Measurements from ENCODE around the gene SEMA4A.
"Not testable (repeated sequence)": the region's sequence is repeated elsewhere in the genome, so short reads cannot be mapped to it uniquely, and the experiment has no call there.

Gene SEMA4A

DNA sequence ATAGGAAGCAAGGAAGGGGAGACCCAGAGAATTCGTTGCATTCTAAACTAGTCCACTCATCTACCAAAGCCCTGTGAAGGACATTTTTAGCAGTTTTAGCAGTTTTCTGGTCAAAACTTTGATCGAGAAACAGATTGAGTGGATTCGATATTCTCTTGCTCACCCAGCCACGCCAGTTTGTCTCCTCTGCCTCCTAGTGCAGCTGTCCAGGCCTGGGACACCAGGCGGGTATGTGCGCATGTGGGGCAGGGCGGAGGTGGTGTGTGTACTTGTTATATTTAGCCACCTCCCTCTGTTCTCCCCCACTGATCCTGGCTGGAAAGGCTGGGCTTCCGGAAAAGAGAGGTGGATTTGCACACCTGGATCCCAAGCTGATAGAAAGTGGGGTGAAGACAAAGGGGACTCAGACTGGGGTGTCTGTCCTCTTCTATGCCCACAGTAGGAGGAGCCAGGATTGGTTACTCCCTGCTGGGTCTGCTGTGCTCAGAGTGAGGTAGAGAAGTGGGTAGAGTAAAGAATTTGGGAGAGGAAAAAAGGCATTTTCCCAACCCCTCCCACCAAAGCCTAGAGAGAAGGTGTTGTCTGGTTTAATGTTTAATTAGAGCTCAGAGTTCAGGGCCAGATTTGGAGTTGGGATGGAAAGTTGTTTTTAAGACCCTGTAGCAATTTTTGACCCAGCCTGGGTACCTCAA is 35.1 kb upstream of the SEMA4A start:
- no peak overlapping the region for H3K4me3 ChIP-seq (ENCODE audit: low read length)
- 0 out of 2 replicates have a peak, but pooled peaks cover 3% of the 10 kb centered on the region for H4K20me1 ChIP-seq (ENCODE audit: control insufficient read depth, insufficient read depth, low read depth, low read length)
- no peaks in the 10 kb centered on the region for H3K36me3 ChIP-seq (ENCODE audit: control insufficient read depth, low read length)
- peaks cover 12% of the 10 kb centered on the region for H3K4me1 ChIP-seq (ENCODE audit: control insufficient read depth, low read length)
- no peak overlapping the region for H3K27ac ChIP-seq (ENCODE audit: low read depth, low read length)
- H3K27me3 ChIP-seq (ENCODE audit: control insufficient read depth, low read length) = peaks cover 33% of the 10 kb centered on the region
- H3F3A ChIP-seq (ENCODE audit: control insufficient read depth, insufficient read depth) = no peaks in the 10 kb centered on the region
- no peaks in the 10 kb centered on the region for H3K79me2 ChIP-seq (ENCODE audit: control insufficient read depth, low read length)
- no peaks in the 10 kb centered on the region for H3K9me3 ChIP-seq (ENCODE audit: control insufficient read depth, insufficient read depth, low read length)
- no peak for TF ChIP-seq EZH2phosphoT487 (IDR thresholded peaks at IDR 0.05; ENCODE audit: borderline replicate concordance, low read length)
- TF ChIP-seq, protein P1, sequence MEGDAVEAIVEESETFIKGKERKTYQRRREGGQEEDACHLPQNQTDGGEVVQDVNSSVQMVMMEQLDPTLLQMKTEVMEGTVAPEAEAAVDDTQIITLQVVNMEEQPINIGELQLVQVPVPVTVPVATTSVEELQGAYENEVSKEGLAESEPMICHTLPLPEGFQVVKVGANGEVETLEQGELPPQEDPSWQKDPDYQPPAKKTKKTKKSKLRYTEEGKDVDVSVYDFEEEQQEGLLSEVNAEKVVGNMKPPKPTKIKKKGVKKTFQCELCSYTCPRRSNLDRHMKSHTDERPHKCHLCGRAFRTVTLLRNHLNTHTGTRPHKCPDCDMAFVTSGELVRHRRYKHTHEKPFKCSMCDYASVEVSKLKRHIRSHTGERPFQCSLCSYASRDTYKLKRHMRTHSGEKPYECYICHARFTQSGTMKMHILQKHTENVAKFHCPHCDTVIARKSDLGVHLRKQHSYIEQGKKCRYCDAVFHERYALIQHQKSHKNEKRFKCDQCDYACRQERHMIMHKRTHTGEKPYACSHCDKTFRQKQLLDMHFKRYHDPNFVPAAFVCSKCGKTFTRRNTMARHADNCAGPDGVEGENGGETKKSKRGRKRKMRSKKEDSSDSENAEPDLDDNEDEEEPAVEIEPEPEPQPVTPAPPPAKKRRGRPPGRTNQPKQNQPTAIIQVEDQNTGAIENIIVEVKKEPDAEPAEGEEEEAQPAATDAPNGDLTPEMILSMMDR (IDR thresholded peaks at IDR 0.05; ENCODE audit: low read depth, low read length, poor library complexity, severe bottlenecking) = no peak
- H3K9me2 ChIP-seq (replicated peaks; ENCODE audit: control insufficient read depth, low read length) = no peaks in the 10 kb centered on the region
- H3K4me2 ChIP-seq (ENCODE audit: low read length) = no peak overlapping the region

DNA sequence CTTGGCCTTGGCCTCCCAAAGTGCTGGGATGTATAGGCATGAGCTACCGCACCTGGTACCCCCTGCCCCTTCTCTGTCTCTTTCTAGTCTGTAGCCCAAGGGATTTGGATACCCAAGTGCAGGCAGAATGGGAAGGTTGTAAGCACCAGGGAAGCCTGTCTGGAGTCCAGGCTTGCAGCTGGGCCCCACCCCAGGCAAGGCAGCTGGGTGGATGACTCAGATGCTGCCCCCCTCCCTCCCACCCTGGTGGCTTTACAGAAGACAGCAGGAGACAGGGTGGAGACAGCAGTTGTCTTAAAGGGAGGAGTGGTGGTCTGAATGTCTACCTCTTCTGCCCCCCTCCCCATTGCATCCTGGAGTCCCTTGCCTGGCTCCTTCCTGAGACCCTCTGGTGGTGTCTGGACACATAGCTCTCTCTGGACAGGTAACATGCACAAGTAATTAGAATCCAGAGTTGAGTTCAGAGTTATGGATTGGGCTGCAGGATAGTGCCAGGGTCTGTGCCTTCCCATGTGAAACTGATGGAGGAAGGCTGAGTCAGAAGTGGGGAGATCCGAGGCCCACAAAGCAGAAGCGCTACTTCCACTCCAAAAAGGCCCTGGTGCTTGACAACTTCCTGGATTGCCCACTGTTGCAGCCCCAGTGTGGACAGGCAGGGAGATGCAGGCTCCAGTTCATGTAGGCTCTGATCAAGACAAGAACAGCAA is 33.7 kb upstream of the SEMA4A start:
- Histone ChIP-seq H3K9me2 (replicated peaks; ENCODE audit: control insufficient read depth, low read length) (no peaks in the 10 kb centered on the region), H3K79me2 (ENCODE audit: control insufficient read depth, low read length) (no peaks in the 10 kb centered on the region), H3K27me3 (ENCODE audit: control insufficient read depth, low read length) (peaks cover 20% of the 10 kb centered on the region), H3K4me1 (ENCODE audit: control insufficient read depth, low read length) (peaks cover 20% of the 10 kb centered on the region), H4K20me1 (ENCODE audit: control insufficient read depth, insufficient read depth, low read depth, low read length) (no peaks in the 10 kb centered on the region), H3K4me2 (ENCODE audit: low read length) (no peak overlapping the region), H3K9me3 (ENCODE audit: control insufficient read depth, insufficient read depth, low read length) (no peaks in the 10 kb centered on the region), H3K27ac (ENCODE audit: low read depth, low read length) (no peak overlapping the region), H3F3A (ENCODE audit: control insufficient read depth, insufficient read depth) (no peaks in the 10 kb centered on the region; the same call in 1 of the 2 replicates), H3K36me3 (ENCODE audit: control insufficient read depth, low read length) (no peaks in the 10 kb centered on the region), H3K4me3 (ENCODE audit: low read length) (no peak overlapping the region)
- no peak for TF ChIP-seq EZH2phosphoT487 (IDR thresholded peaks at IDR 0.05; ENCODE audit: borderline replicate concordance, low read length)
- TF ChIP-seq, protein P1 (IDR thresholded peaks at IDR 0.05; ENCODE audit: low read depth, low read length, poor library complexity, severe bottlenecking) = no peak

DNA sequence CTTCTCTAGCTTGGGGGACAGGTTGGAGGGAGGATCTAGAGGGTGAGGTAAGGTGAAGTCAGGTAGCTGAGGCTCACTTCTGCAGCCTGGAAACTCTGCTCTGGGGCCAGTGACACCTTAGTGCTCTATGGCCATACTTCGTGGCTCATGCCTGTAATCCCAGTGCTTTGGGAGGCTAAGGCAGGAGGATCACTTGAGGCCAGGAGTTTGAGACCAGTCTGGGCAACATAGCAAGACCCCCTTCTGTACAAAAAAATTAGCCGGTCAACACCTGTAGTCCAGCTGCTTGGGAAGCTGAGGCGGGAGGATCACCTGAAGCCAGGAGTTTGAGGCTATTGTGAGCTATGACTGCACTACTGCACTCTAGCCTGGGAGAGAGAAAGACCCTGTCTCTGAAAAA is 33.1 kb upstream of the SEMA4A start:
- H3F3A ChIP-seq (ENCODE audit: control insufficient read depth, insufficient read depth) = peaks cover 3% of the 10 kb centered on the region; the same call in 1 of the 2 replicates
- TF ChIP-seq, protein P1 (IDR thresholded peaks at IDR 0.05; ENCODE audit: low read depth, low read length, poor library complexity, severe bottlenecking) = no peak
- TF ChIP-seq EZH2phosphoT487 (IDR thresholded peaks at IDR 0.05; ENCODE audit: borderline replicate concordance, low read length) = no peak
- no peak overlapping the region for H3K4me2 ChIP-seq (ENCODE audit: low read length)
- no peak overlapping the region for H3K27ac ChIP-seq (ENCODE audit: low read depth, low read length)
- no peak overlapping the region for H3K4me3 ChIP-seq (ENCODE audit: low read length)
- H3K79me2 ChIP-seq (ENCODE audit: control insufficient read depth, low read length) = no peaks in the 10 kb centered on the region
- peaks cover 13% of the 10 kb centered on the region for H3K27me3 ChIP-seq (ENCODE audit: control insufficient read depth, low read length)
- no peaks in the 10 kb centered on the region for H3K9me2 ChIP-seq (replicated peaks; ENCODE audit: control insufficient read depth, low read length)
- H3K36me3 ChIP-seq (ENCODE audit: control insufficient read depth, low read length) = no peaks in the 10 kb centered on the region
- H4K20me1 ChIP-seq (ENCODE audit: control insufficient read depth, insufficient read depth, low read depth, low read length) = no peaks in the 10 kb centered on the region
- H3K4me1 ChIP-seq (ENCODE audit: control insufficient read depth, low read length) = peaks cover 18% of the 10 kb centered on the region
- H3K9me3 ChIP-seq (ENCODE audit: control insufficient read depth, insufficient read depth, low read length) = no peaks in the 10 kb centered on the region

DNA sequence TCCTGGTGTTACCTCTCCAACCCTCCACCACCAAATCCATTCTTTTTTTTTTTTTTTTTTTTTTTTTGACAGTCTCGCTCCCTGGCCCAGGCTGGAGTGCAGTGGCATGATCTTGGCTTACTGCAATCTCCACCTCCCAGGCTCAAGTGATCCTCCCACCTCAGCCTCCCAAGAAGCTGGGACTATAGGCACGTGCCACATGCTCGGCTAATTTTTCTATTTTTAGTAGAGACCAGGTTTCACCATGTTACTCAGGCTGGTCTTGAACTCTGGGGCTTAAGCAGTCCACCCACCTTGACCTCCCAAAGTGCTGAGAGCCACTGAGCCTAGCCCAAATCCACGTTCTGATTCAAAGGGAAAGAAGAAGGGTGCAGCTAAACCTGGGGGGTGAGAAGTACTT is 32.4 kb upstream of the SEMA4A start:
- not testable (repeated sequence) for H3K4me3 ChIP-seq (ENCODE audit: low read length); H3K27ac ChIP-seq (ENCODE audit: low read depth, low read length); H3K9me3 ChIP-seq (ENCODE audit: control insufficient read depth, insufficient read depth, low read length); H3F3A ChIP-seq (ENCODE audit: control insufficient read depth, insufficient read depth); H3K79me2 ChIP-seq (ENCODE audit: control insufficient read depth, low read length); H4K20me1 ChIP-seq (ENCODE audit: control insufficient read depth, insufficient read depth, low read depth, low read length); H3K9me2 ChIP-seq (replicated peaks; ENCODE audit: control insufficient read depth, low read length); H3K27me3 ChIP-seq (ENCODE audit: control insufficient read depth, low read length); H3K4me2 ChIP-seq (ENCODE audit: low read length); H3K36me3 ChIP-seq (ENCODE audit: control insufficient read depth, low read length)
- peaks cover 20% of the 10 kb centered on the region for H3K4me1 ChIP-seq (ENCODE audit: control insufficient read depth, low read length)

Data from DOHH2 (cell line).